DOHH2 (cell line): ENCODE measurements around the gene LIPA.
A peak's percentile ranks its signal among the peaks of the same experiment; 100 is the strongest.

Experiments used
- H3F3A ChIP-seq: fragments of 200-600 bp; sonication (generic), shearing (Covaris generic); 2 replicates; pipeline ENCODE4 v1.6.0; 2016; ENCODE audit warnings: antibody characterized with exemption, mild to moderate bottlenecking; ENCODE audit not compliant: control insufficient read depth, insufficient read depth
- H3K27ac ChIP-seq: fragments of 200-600 bp; sonication (generic); 2 replicates; pipeline ENCODE4 v1.5.1; 2014; ENCODE audit warnings: low read depth, mild to moderate bottlenecking, low read length, moderate library complexity
- H3K27me3 ChIP-seq: fragments of 200-600 bp; sonication (generic); 2 replicates; pipeline ENCODE4 v1.6.1; 2014; ENCODE audit warnings: mild to moderate bottlenecking, low read length, mixed read lengths; ENCODE audit not compliant: control insufficient read depth
- H3K36me3 ChIP-seq: fragments of 200-600 bp; sonication (generic); 2 replicates; pipeline ENCODE4 v1.6.1; 2014; ENCODE audit warnings: mild to moderate bottlenecking, low read length, moderate library complexity, mixed read lengths; ENCODE audit not compliant: control insufficient read depth
- H3K4me1 ChIP-seq: fragments of 200-600 bp; sonication (generic); 2 replicates; pipeline ENCODE4 v1.6.1; 2014; ENCODE audit warnings: mild to moderate bottlenecking, low read length, mixed read lengths; ENCODE audit not compliant: control insufficient read depth
- H3K4me2 ChIP-seq: fragments of 200-600 bp; sonication (generic); 2 replicates; pipeline ENCODE4 v1.6.0; 2014; ENCODE audit warnings: mild to moderate bottlenecking, low read length, moderate library complexity
- H3K4me3 ChIP-seq: fragments of 200-600 bp; sonication (generic); 2 replicates; pipeline ENCODE4 v1.5.1; 2014; ENCODE audit warnings: mild to moderate bottlenecking, low read length, mixed read lengths
- H3K79me2 ChIP-seq: fragments of 200-600 bp; sonication (generic); 2 replicates; pipeline ENCODE4 v1.6.1; 2014; ENCODE audit warnings: mild to moderate bottlenecking, low read length, mixed read lengths; ENCODE audit not compliant: control insufficient read depth
- H3K9me2 ChIP-seq: fragments of 200-600 bp; sonication (generic); replicated peaks from 2 replicates; pipeline ENCODE4 v1.6.1; 2014; ENCODE audit warnings: mild to moderate bottlenecking, low read length, mixed read lengths; ENCODE audit not compliant: control insufficient read depth
- H3K9me3 ChIP-seq: fragments of 200-600 bp; sonication (generic); 2 replicates; pipeline ENCODE4 v1.6.1; 2014; ENCODE audit warnings: antibody characterized with exemption, low read length, mixed read lengths; ENCODE audit not compliant: control insufficient read depth, insufficient read depth
- H4K20me1 ChIP-seq: fragments of 200-600 bp; sonication (generic); 2 replicates; pipeline ENCODE4 v1.6.0; 2014; ENCODE audit warnings: low read depth, mild to moderate bottlenecking, antibody characterized with exemption, low read length, moderate library complexity; ENCODE audit not compliant: control insufficient read depth, insufficient read depth
- CTCF ChIP-seq: fragments of 200-600 bp; sonication (generic); IDR thresholded peaks from one replicate; pipeline ENCODE4 v1.5.1; 2014; ENCODE audit warnings: antibody characterized with exemption, mild to moderate bottlenecking, low read depth, low read length; ENCODE audit not compliant: poor library complexity, severe bottlenecking
- EZH2phosphoT487 ChIP-seq: fragments of 200-600 bp; sonication (generic); IDR thresholded peaks from 2 replicates; pipeline ENCODE4 v1.6.1; 2017; ENCODE audit warnings: borderline replicate concordance, mild to moderate bottlenecking, antibody characterized with exemption, low read length, moderate library complexity, mixed read lengths

Gene LIPA

GRCh38 chr10:89206402-89207180 is 45.0 kb downstream of the LIPA start:
- peaks cover 59% of the 10 kb centered on the region for H3K27me3 ChIP-seq
- H3K36me3 ChIP-seq, result no peaks in the 10 kb centered on the region
- H3K4me2 ChIP-seq, result peak overlapping the region; percentile 49; the same call in 1 of the 2 replicates
- no peak overlapping the region for H3K27ac ChIP-seq
- H3K9me2 ChIP-seq, result no peaks in the 10 kb centered on the region
- H3F3A ChIP-seq, result no peaks in the 10 kb centered on the region
- no peaks in the 10 kb centered on the region for H3K9me3 ChIP-seq
- no peak for TF ChIP-seq CTCF
- no peak for TF ChIP-seq EZH2phosphoT487
- H3K4me1 ChIP-seq, result peaks cover 18% of the 10 kb centered on the region
- no peaks in the 10 kb centered on the region for H4K20me1 ChIP-seq
- no peaks in the 10 kb centered on the region for H3K79me2 ChIP-seq
- peak overlapping the region; percentile 33; the same call in 1 of the 2 replicates for H3K4me3 ChIP-seq

GRCh38 chr10:89204621-89205185 is 46.9 kb downstream of the LIPA start:
- Histone ChIP-seq H3K4me3 (no peak overlapping the region), H3K4me1 (peaks cover 15% of the 10 kb centered on the region), H3K27ac (no peak overlapping the region), H3K27me3 (peaks cover 56% of the 10 kb centered on the region), H3K9me3 (no peaks in the 10 kb centered on the region), H3K9me2 (no peaks in the 10 kb centered on the region), H3K4me2 (no peak overlapping the region), H3F3A (no peaks in the 10 kb centered on the region), H4K20me1 (no peaks in the 10 kb centered on the region), H3K79me2 (no peaks in the 10 kb centered on the region), H3K36me3 (no peaks in the 10 kb centered on the region)
- TF ChIP-seq EZH2phosphoT487 (no peak), CTCF (no peak)

GRCh38 chr10:89203237-89203636 is 48.3 kb downstream of the LIPA start:
- peaks cover 46% of the 10 kb centered on the region for H3K27me3 ChIP-seq
- peaks cover 11% of the 10 kb centered on the region; the same call in 1 of the 2 replicates for H3K4me1 ChIP-seq
- no peaks in the 10 kb centered on the region for H3F3A ChIP-seq
- no peaks in the 10 kb centered on the region for H3K9me3 ChIP-seq
- H3K9me2 ChIP-seq, result no peaks in the 10 kb centered on the region
- no peaks in the 10 kb centered on the region for H4K20me1 ChIP-seq
- H3K79me2 ChIP-seq, result no peaks in the 10 kb centered on the region
- no peak for TF ChIP-seq EZH2phosphoT487
- TF ChIP-seq CTCF, result no peak
- no peak overlapping the region for H3K4me2 ChIP-seq
- H3K27ac ChIP-seq, result no peak overlapping the region
- H3K36me3 ChIP-seq, result no peaks in the 10 kb centered on the region
- H3K4me3 ChIP-seq, result no peak overlapping the region
